Activated CD4-positive, alpha-beta T cell treated with anti-CD3 and anti-CD28 coated beads, Interleukin-2, Interleukin-6, amounts not matched to agents 100 ng/mL and 50 ng/mL, durations not matched to agents 16 hours and 8 hours (primary cell): ENCODE measurements around the gene JMJD1C.

Source experiments
- DNase-seq: peaks from one replicate; pipeline ENCODE4 v3.0.0-alpha.2; 2020

The JMJD1C gene

GRCh38 chr10:63437116-63437949 lies 28.4 kb downstream of the JMJD1C start:
- no peak for DNase-seq

- DNase-seq: no peak
These were observed 29.6 kb downstream of the JMJD1C start for GRCh38 chr10:63436225-63436624.

- DNase-seq: no peak
These were observed 30.6 kb downstream of the JMJD1C start for GRCh38 chr10:63434866-63435854.

- DNase-seq: no peak
These were observed 33.6 kb downstream of the JMJD1C start for GRCh38 chr10:63431962-63432797.

- no peak for DNase-seq
These were observed 34.8 kb downstream of the JMJD1C start for GRCh38 chr10:63430999-63431356.

- no peak for DNase-seq
These were observed 35.4 kb downstream of the JMJD1C start for GRCh38 chr10:63430091-63430998.

GRCh38 chr10:63429281-63429680 lies 36.5 kb downstream of the JMJD1C start:
- no peak for DNase-seq

- no peak for DNase-seq
These were observed 38.8 kb downstream of the JMJD1C start for GRCh38 chr10:63427013-63427412.

GRCh38 chr10:63425512-63425911 lies 40.3 kb downstream of the JMJD1C start:
- DNase-seq: no peak

GRCh38 chr10:63424576-63424975 lies 41.2 kb downstream of the JMJD1C start:
- no peak for DNase-seq

GRCh38 chr10:63423494-63423893 lies 42.3 kb downstream of the JMJD1C start:
- no peak for DNase-seq

- no peak for DNase-seq
These were observed 44.2 kb downstream of the JMJD1C start for GRCh38 chr10:63421591-63421990.

- no peak for DNase-seq
These were observed 49.4 kb downstream of the JMJD1C start for GRCh38 chr10:63416376-63416775.

GRCh38 chr10:63415640-63416244 lies 50.0 kb downstream of the JMJD1C start:
- no peak for DNase-seq

- no peak for DNase-seq
These were observed 51.1 kb downstream of the JMJD1C start for GRCh38 chr10:63414481-63415260.

GRCh38 chr10:63413429-63413828 lies 52.3 kb downstream of the JMJD1C start:
- no peak for DNase-seq

GRCh38 chr10:63412304-63412703 lies 53.5 kb downstream of the JMJD1C start:
- no peak for DNase-seq

- DNase-seq: no peak
These were observed 55.1 kb downstream of the JMJD1C start for GRCh38 chr10:63410633-63411032.

GRCh38 chr10:63409465-63410027 lies 56.2 kb downstream of the JMJD1C start:
- DNase-seq: no peak

- no peak for DNase-seq
These were observed 58.6 kb downstream of the JMJD1C start for GRCh38 chr10:63407136-63407662.
